Activated naive CD4-positive, alpha-beta T cell treated with Interleukin-2 at 50 U/mL for 16 hours (primary cell): ENCODE results near the gene KRT9.
"Not testable (repeated sequence)": the region's sequence is repeated elsewhere in the genome, so short reads cannot be mapped to it uniquely, and the experiment has no call there.

Source experiments
- DNase-seq: peaks from one replicate; pipeline ENCODE4 v3.0.0-alpha.2; 2020

KRT9 gene

GRCh38 chr17:41571561-41572434 is at the start of gene KRT9:
Gene KRT9 (minus strand): TSS chr17:41572059. CDS start chr17:41571992, 67 bp downstream.
- no peak for DNase-seq

- DNase-seq, result not testable (repeated sequence)
Observed at GRCh38 chr17:41621435-41621817, 49.6 kb upstream of the KRT9 start.

- DNase-seq, result no peak
Observed at GRCh38 chr17:41620583-41621434, 49.0 kb upstream of the KRT9 start.

GRCh38 chr17:41619927-41620582 is 48.2 kb upstream of the KRT9 start:
- not testable (repeated sequence) for DNase-seq

GRCh38 chr17:41619036-41619926 is 47.4 kb upstream of the KRT9 start:
- no peak for DNase-seq

- no peak for DNase-seq
Observed at GRCh38 chr17:41618341-41619035, 46.6 kb upstream of the KRT9 start.

GRCh38 chr17:41617698-41618097 is 45.8 kb upstream of the KRT9 start:
- no peak for DNase-seq

GRCh38 chr17:41617136-41617535 is 45.3 kb upstream of the KRT9 start:
- no peak for DNase-seq

- DNase-seq, result not testable (repeated sequence)
Observed at GRCh38 chr17:41616486-41616885, 44.6 kb upstream of the KRT9 start.

GRCh38 chr17:41615454-41615853 is 43.6 kb upstream of the KRT9 start:
- no peak for DNase-seq

- not testable (repeated sequence) for DNase-seq
Observed at GRCh38 chr17:41614767-41615166, 42.9 kb upstream of the KRT9 start.

- DNase-seq, result no peak
Observed at GRCh38 chr17:41614098-41614497, 42.2 kb upstream of the KRT9 start.

GRCh38 chr17:41613277-41614082 is 41.6 kb upstream of the KRT9 start:
- DNase-seq, result no peak

- DNase-seq, result not testable (repeated sequence)
Observed at GRCh38 chr17:41612376-41613160, 40.7 kb upstream of the KRT9 start, which contains the start of gene KRT16. Gene KRT16 (minus strand): TSS chr17:41612767. CDS start chr17:41612688, 79 bp downstream.

- no peak for DNase-seq
Observed at GRCh38 chr17:41610965-41611640, 39.2 kb upstream of the KRT9 start.

GRCh38 chr17:41610061-41610517 is 38.2 kb upstream of the KRT9 start:
- not testable (repeated sequence) for DNase-seq

- DNase-seq, result not testable (repeated sequence)
Observed at GRCh38 chr17:41606930-41607329, 35.1 kb upstream of the KRT9 start.

GRCh38 chr17:41602524-41602923 is 30.7 kb upstream of the KRT9 start:
- DNase-seq, result no peak

- DNase-seq, result no peak
Observed at GRCh38 chr17:41600318-41600717, 28.5 kb upstream of the KRT9 start.
